SK-N-SH (cell line): ENCODE results near the gene DDX25. TPM values are rescaled to one million over a fixed set of nuclear protein-coding genes. Genes with fewer than 3 reads are reported as not detected.

Source experiments
- CTCF ChIA-PET: fragments of 300-600, 350-600 bp; formaldehyde crosslinking; extraction: SDS; loops from one replicate; lab custom pipeline; 2021; lab: Yijun Ruan, JAX
- POLR2A ChIA-PET: fragments of 350-600 bp; sonication (Branson Sonifier 250); formaldehyde crosslinking; extraction: SDS; loops from one replicate; lab custom pipeline; 2020; ENCODE audit warnings: antibody characterized with exemption, inconsistent platforms; lab: Yijun Ruan, JAX
- DNase-seq: peaks from one replicate; pipeline ENCODE4 v3.0.0; 2012
- H2AFZ ChIP-seq: fragments of 200-600 bp; sonication (generic); 2 replicates; pipeline ENCODE4 v1.8.1; 2016; ENCODE audit warnings: antibody characterized with exemption, mild to moderate bottlenecking, low read depth
- H3F3A ChIP-seq: fragments of 200-600 bp; sonication (generic); replicated peaks from 2 replicates; pipeline ENCODE3; 2016; ENCODE audit warnings: antibody characterized with exemption, mild to moderate bottlenecking; ENCODE audit not compliant: insufficient read depth
- H3K27ac ChIP-seq, 2 experiments: fragments of 200-500 bp in 1 of 2; fragments of 200-600 bp in 1 of 2; sonication (Bioruptor generic) in 1 of 2; sonication (generic), shearing (Covaris generic) in 1 of 2; 2 replicates each; pipeline versions ENCODE4 v1.5.1 to v1.6.1; 2014 to 2016; ENCODE audit warnings: low read depth in 2 of 2, inconsistent platforms in 1 of 2, low read length in 1 of 2, mild to moderate bottlenecking in 1 of 2, mixed read lengths in 1 of 2
- H3K27me3 ChIP-seq: fragments of 200-600 bp; sonication (generic), shearing (Covaris generic); 2 replicates; pipeline ENCODE4 v1.6.1; 2016; ENCODE audit warnings: mixed run types; ENCODE audit not compliant: insufficient read depth
- H3K36me3 ChIP-seq, 2 experiments: fragments of 200-500 bp in 1 of 2; fragments of 200-600 bp in 1 of 2; sonication (Bioruptor generic) in 1 of 2; sonication (generic) in 1 of 2; replicated peaks in 1 of 2; 2 replicates each; pipeline versions ENCODE3 to v1.5.1; 2014 to 2016; ENCODE audit warnings: low read length in 1 of 2, mild to moderate bottlenecking in 1 of 2; ENCODE audit not compliant: insufficient read depth in 2 of 2, control insufficient read depth in 1 of 2
- H3K4me1 ChIP-seq, 2 experiments: fragments of 200-500 bp in 1 of 2; fragments of 200-600 bp in 1 of 2; sonication (Bioruptor generic) in 1 of 2; sonication (generic), shearing (Covaris generic) in 1 of 2; 2 replicates each; pipeline versions ENCODE4 v1.5.1 to v1.6.1; 2014 to 2016; ENCODE audit warnings: low read depth in 1 of 2, low read length in 1 of 2, mixed run types in 1 of 2; ENCODE audit not compliant: insufficient read depth in 2 of 2, control insufficient read depth in 1 of 2
- H3K4me2 ChIP-seq: fragments of 200-600 bp; sonication (generic), shearing (Covaris generic); 2 replicates; pipeline ENCODE4 v1.6.1; 2017; ENCODE audit warnings: mixed run types
- H3K4me3 ChIP-seq, 2 experiments: fragments of 200-500 bp in 1 of 2; fragments of 200-600 bp in 1 of 2; sonication (Bioruptor generic) in 1 of 2; sonication (generic), shearing (Covaris generic) in 1 of 2; 2 replicates each; pipeline versions ENCODE4 v1.5.1 to v1.8.1; 2014 to 2016; ENCODE audit warnings: low read depth in 2 of 2, inconsistent platforms in 1 of 2, low read length in 1 of 2, mild to moderate bottlenecking in 1 of 2, mixed read lengths in 1 of 2, moderate library complexity in 1 of 2
- H3K79me2 ChIP-seq: fragments of 200-600 bp; sonication (generic); 2 replicates; pipeline ENCODE4 v1.8.1; 2017; ENCODE audit warnings: mild to moderate bottlenecking; ENCODE audit not compliant: insufficient read depth
- H3K9ac ChIP-seq: fragments of 200-600 bp; sonication (generic); 2 replicates; pipeline ENCODE4 v1.6.1; 2017; ENCODE audit warnings: mixed run types
- H3K9me2 ChIP-seq: fragments of 200-600 bp; sonication (generic); 2 replicates; pipeline ENCODE4 v1.6.1; 2017; ENCODE audit warnings: mixed run types
- H3K9me3 ChIP-seq: fragments of 200-600 bp; sonication (generic); 2 replicates; pipeline ENCODE4 v1.6.1; 2017; ENCODE audit warnings: mixed run types, mild to moderate bottlenecking, moderate library complexity
- H4K20me1 ChIP-seq: fragments of 200-600 bp; sonication (generic); 2 replicates; pipeline ENCODE4 v1.6.1; 2017; ENCODE audit warnings: mild to moderate bottlenecking, mixed run types; ENCODE audit not compliant: insufficient read depth
- CHD2 ChIP-seq: fragments of 150-350 bp; IDR thresholded peaks from 2 replicates; pipeline ENCODE4 v1.6.1; 2018; ENCODE audit warnings: low read length; ENCODE audit not compliant: partially characterized antibody
- ELF1 ChIP-seq: IDR thresholded peaks from 2 replicates; pipeline ENCODE4 v1.4.0; 2012
- FOXM1 ChIP-seq: IDR thresholded peaks from 2 replicates; pipeline ENCODE4 v1.4.0; 2012; ENCODE audit warnings: low read depth, mild to moderate bottlenecking
- GABPA ChIP-seq: IDR thresholded peaks from 2 replicates; pipeline ENCODE4 v1.4.0; 2012; ENCODE audit warnings: low read depth, mild to moderate bottlenecking
- GATA2 ChIP-seq: sonication (generic); formaldehyde crosslinking; IDR thresholded peaks from 2 replicates; pipeline ENCODE4 v1.5.0; 2020; ENCODE audit warnings: mild to moderate bottlenecking, missing genetic modification reagents
- JUND ChIP-seq: IDR thresholded peaks from 2 replicates; pipeline ENCODE4 v1.4.0; 2012
- MAX ChIP-seq: IDR thresholded peaks from 2 replicates; pipeline ENCODE4 v1.4.0; 2012; ENCODE audit warnings: low read depth
- MEF2A ChIP-seq: IDR thresholded peaks from 2 replicates; pipeline ENCODE4 v1.4.0; 2012; ENCODE audit warnings: low read depth, borderline replicate concordance
- MXI1 ChIP-seq: IDR thresholded peaks from 2 replicates; pipeline ENCODE4 v1.6.1; 2012; ENCODE audit warnings: mild to moderate bottlenecking, low read depth, low read length, improper control_type of control experiment
- NRF1 ChIP-seq: IDR thresholded peaks from 2 replicates; pipeline ENCODE4 v1.6.1; 2012; ENCODE audit warnings: low read depth, mild to moderate bottlenecking, low read length
- POLR2AphosphoS5 ChIP-seq: IDR thresholded peaks from 2 replicates; pipeline ENCODE4 v1.6.1; 2012; ENCODE audit warnings: low read depth, low read length
- RCOR1 ChIP-seq: fragments of 150-350 bp; IDR thresholded peaks from 2 replicates; pipeline ENCODE4 v1.6.1; 2017; ENCODE audit warnings: antibody characterized with exemption, low read length
- REST ChIP-seq: IDR thresholded peaks from 2 replicates; pipeline ENCODE4 v1.6.1; 2012; ENCODE audit warnings: mild to moderate bottlenecking, low read depth, low read length, moderate library complexity
- RFX5 ChIP-seq: IDR thresholded peaks from 2 replicates; pipeline ENCODE4 v1.6.1; 2012; ENCODE audit warnings: mild to moderate bottlenecking, improper control_type of control experiment, low read length
- RXRA ChIP-seq: IDR thresholded peaks from 2 replicates; pipeline ENCODE4 v1.4.0; 2012; ENCODE audit warnings: low read depth, mild to moderate bottlenecking, borderline replicate concordance
- SIN3A ChIP-seq: IDR thresholded peaks from 2 replicates; pipeline ENCODE4 v1.6.1; 2012; ENCODE audit warnings: low read depth, mild to moderate bottlenecking, low read length, moderate library complexity, borderline replicate concordance
- TAF1 ChIP-seq: IDR thresholded peaks from 2 replicates; pipeline ENCODE4 v1.6.1; 2012; ENCODE audit warnings: low read depth, mild to moderate bottlenecking, low read length, moderate library complexity, borderline replicate concordance
- TCF12 ChIP-seq: IDR thresholded peaks from 2 replicates; pipeline ENCODE4 v1.4.0; 2012
- TEAD4 ChIP-seq: IDR thresholded peaks from 2 replicates; pipeline ENCODE4 v1.4.0; 2012; ENCODE audit warnings: mild to moderate bottlenecking, borderline replicate concordance; ENCODE audit not compliant: insufficient read depth
- USF1 ChIP-seq: IDR thresholded peaks from 2 replicates; pipeline ENCODE4 v1.4.0; 2012; ENCODE audit warnings: low read depth, borderline replicate concordance
- YY1 ChIP-seq: IDR thresholded peaks from 2 replicates; pipeline ENCODE4 v1.4.0; 2012; ENCODE audit warnings: low read depth, mild to moderate bottlenecking
- WGBS: methylation state at CpG from one replicate; pipeline ENCODE4 v1.1.6; 2017; ENCODE audit warnings: low lambda C conversion rate; 5-methylcytosine and 5-hydroxymethylcytosine counted together
- polyA plus RNA-seq, 3 experiments: library from polyadenylated mRNA; depleted of rRNA; stranded (reverse); fragments of >200 nt; gene quantifications; 2 replicates each; pipeline ENCODE4 v1.2.3, GENCODE V29; 2012

Gene DDX25
- polyA plus RNA-seq, 1 of the 3 experiments (the other 2 are of a cell fraction): 0.12 TPM

- peak; percentile 90 for DNase-seq
- TF ChIP-seq SIN3A (peak; percentile 72), YY1 (no peak), USF1 (no peak), ELF1 (peak; percentile 31; the same call in 1 of the 2 replicates), NRF1 (peak; percentile 83), TCF12 (no peak), REST (peak; percentile 96), MEF2A (no peak), GABPA (peak; percentile 81), RCOR1 (0 out of 2 replicates have a peak, but pooled peaks have one; percentile 9), RFX5 (no peak), MAX (peak; percentile 68; the same call in 1 of the 2 replicates), JUND (no peak), TAF1 (peak; percentile 70), CHD2 (peak; percentile 62), TEAD4 (no peak), GATA2 (CRISPR knock-in tag) (no peak), POLR2AphosphoS5 (peak; percentile 89), FOXM1 (no peak), MXI1 (peak; percentile 99), RXRA (no peak)
- Histone ChIP-seq H3K9me3 (no peaks in the 10 kb centered on the region), H3K27ac (peak within 1 kb of the TSS; percentile 44 to 81; a peak in 3 of 4 replicates), H3F3A (no peaks in the 10 kb centered on the region), H3K4me2 (peak within 1 kb of the TSS; percentile 91), H3K36me3 (peaks cover 0 to 24% of the 10 kb centered on the region in 2 experiments), H4K20me1 (no peaks in the 10 kb centered on the region), H3K4me1 (peaks cover 0 to 8% of the 10 kb centered on the region in 2 experiments; a peak in 2 of 4 replicates), H3K79me2 (peaks cover 28% of the 10 kb centered on the region), H3K9me2 (no peaks in the 10 kb centered on the region), H3K4me3 (peak within 1 kb of the TSS; percentile 95 to 98), H3K9ac (peak within 1 kb of the TSS; percentile 67), H2AFZ (peak within 1 kb of the TSS; percentile 96), H3K27me3 (peaks cover 12% of the 10 kb centered on the region; the same call in 1 of the 2 replicates)
- CTCF ChIA-PET: interaction anchor here (0.7 to 1.1 kb wide), 6 partner anchors 9 to 316 kb away, joined by 3 to 4 read pairs (median 3); no protein-coding TSS in a partner anchor
- POLR2A ChIA-PET: interaction anchor here (0.9 to 1.4 kb wide), 6 partner anchors 9 to 311 kb away, joined by 3 to 11 read pairs (median 4); partner anchors contain the start of genes HYLS1 and STT3A
- WGBS: 1% methylated on average over 31 of the region's 31 CpGs
Observed at GRCh38 chr11:125902927-125903710, 1.2 kb upstream of the DDX25 start, which contains the start of gene PUS3. Gene PUS3 (minus strand): TSS chr11:125903206. CDS start chr11:125896284, 6,922 bp downstream.
